Measurements from ENCODE around the gene TBC1D1. TPM values are rescaled to one million over a fixed set of nuclear protein-coding genes. Genes with fewer than 3 reads are reported as not detected.

Gene TBC1D1
- total and polyA plus RNA-seq, 5 donors from 2014 or later: 12.3 to 48.2 (median 19.4) TPM

DNA sequence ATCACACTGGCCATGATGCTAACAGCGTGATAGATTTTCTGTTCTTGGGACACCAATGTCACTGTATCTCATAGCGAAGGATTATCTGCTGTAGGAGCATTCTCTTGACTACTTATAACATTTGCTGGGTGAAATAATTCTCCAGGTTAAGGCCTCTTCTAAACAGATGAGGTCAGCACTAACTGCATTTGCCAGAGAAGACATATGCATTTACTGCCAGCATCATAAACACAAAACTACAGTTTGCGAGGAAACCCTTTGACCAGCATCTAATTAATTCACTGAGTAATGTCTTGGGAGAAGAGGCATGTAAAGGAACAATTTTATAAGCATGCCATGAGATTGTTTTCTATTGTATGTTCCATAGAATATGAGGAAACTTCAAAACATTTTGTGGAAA is 13.9 kb downstream of the TBC1D1 start:
- Mint-ChIP-seq H3K27me3 (no peaks in the 10 kb centered on the region), H3K4me1 (peaks cover 16 to 65% (median 32%) of the 10 kb centered on the region in 4 donors), H3K4me3 (no peak overlapping the region), H3K27ac (no peak overlapping the region), H3K9me3 (no peaks in the 10 kb centered on the region), H3K36me3 (peaks cover 50% of the 10 kb centered on the region)
- no peak overlapping the region for H3K4me3 ChIP-seq (ENCODE audit: low read depth, low read length)
- no peak overlapping the region for H3K27ac ChIP-seq (ENCODE audit: insufficient read depth, low read length, poor library complexity, severe bottlenecking)
- H3K4me1 ChIP-seq (ENCODE audit: control insufficient read depth, insufficient read depth, low read length, poor library complexity, severe bottlenecking): peaks cover 4% of the 10 kb centered on the region
- no peaks in the 10 kb centered on the region for H3K27me3 ChIP-seq (ENCODE audit: control insufficient read depth, insufficient read depth, low read length)
- no peaks in the 10 kb centered on the region for H3K9me3 ChIP-seq (ENCODE audit: control insufficient read depth in 2 of 2, low read length in 2 of 2)
- ATAC-seq (ENCODE audit: low read depth in 2 of 2): no peak
- peaks cover 36% of the 10 kb centered on the region for H3K36me3 ChIP-seq (ENCODE audit: control insufficient read depth, insufficient read depth, low read length)
- no peak for DNase-seq

DNA sequence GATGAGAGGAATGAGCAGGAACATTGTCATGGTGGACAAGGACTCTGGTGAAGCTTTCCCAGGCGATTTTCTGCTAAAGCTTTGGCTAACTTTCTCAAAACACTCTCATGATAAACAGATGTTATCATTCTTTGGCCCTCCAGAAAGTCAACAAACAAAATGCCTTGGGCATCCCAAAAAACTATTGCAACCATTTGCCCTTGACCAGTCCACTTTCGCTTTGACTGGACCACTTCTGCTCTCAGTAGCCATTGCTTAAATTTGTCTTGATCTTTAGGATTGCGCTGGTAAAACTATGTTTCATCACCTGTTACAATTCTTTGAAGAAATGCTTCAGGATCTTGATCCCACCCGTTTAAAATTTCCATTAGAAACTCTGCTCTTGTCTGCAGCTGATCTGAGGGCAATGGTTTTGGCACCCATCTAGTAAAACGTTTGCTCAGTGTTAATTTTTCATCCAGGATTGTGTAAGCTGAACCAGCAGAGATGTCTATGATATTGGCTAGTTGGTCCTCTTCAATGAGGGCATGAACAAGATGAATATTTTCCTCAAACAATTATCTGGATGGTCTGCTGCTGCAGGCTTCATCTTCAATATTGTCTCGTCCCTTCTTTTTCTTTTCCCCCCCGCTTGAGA is 14.8 kb downstream of the TBC1D1 start:
- peaks cover 36% of the 10 kb centered on the region for H3K36me3 ChIP-seq (ENCODE audit: control insufficient read depth, insufficient read depth, low read length)
- H3K4me3 ChIP-seq (ENCODE audit: low read depth, low read length): no peak overlapping the region
- no peaks in the 10 kb centered on the region for H3K9me3 ChIP-seq (ENCODE audit: control insufficient read depth in 2 of 2, low read length in 2 of 2)
- H3K27ac ChIP-seq (ENCODE audit: insufficient read depth, low read length, poor library complexity, severe bottlenecking): no peak overlapping the region
- H3K4me3 Mint-ChIP-seq: no peak overlapping the region
- no peaks in the 10 kb centered on the region for H3K27me3 Mint-ChIP-seq
- peaks cover 4% of the 10 kb centered on the region for H3K4me1 ChIP-seq (ENCODE audit: control insufficient read depth, insufficient read depth, low read length, poor library complexity, severe bottlenecking)
- no peak for DNase-seq
- no peaks in the 10 kb centered on the region for H3K9me3 Mint-ChIP-seq
- H3K4me1 Mint-ChIP-seq: peaks cover 16 to 58% (median 29%) of the 10 kb centered on the region in 4 donors
- peaks cover 44% of the 10 kb centered on the region for H3K36me3 Mint-ChIP-seq
- H3K27ac Mint-ChIP-seq: peak overlapping the region in 2 of 3 donors; percentile 16 to 53
- no peak for ATAC-seq (ENCODE audit: low read depth in 2 of 2)
- H3K27me3 ChIP-seq (ENCODE audit: control insufficient read depth, insufficient read depth, low read length): no peaks in the 10 kb centered on the region

DNA sequence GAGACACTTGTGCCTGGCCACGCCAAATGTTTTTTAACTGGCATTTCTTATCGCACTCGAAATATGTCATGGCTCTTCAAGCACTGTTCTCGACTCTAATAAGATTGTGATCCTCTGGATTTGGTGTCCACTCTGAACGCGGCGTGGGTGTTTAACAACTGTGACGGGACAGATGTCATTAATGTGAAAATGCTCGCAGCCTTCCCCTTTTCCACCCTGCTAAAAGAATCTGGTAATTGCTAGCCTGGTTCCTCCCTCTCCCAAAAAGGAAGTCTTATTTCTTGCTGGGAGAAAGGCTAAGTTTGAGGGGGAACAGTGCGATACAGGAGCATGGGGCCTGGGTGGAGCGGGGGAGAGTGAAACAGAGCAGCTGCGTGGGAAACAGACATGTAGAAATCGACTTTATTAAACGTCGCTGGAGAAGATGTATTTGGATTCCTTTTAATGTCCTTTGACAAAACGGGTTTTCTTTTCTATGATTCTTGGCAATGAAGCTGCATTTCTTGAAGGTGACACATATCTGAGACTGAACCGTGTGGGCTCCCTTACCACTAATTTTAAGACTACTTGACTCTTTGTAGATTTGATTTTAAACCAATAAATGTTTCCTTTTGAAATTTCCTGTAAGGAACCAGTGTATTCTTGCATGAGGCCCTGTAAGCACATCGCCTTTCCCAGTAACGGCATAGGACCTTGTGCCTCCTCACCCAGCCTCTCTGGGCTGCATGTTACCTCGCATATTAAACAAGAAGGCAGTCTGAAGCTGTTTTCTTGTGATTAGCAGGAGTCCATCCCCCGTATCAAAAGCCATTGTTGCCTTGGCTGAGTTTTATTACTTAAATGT is 17.8 kb downstream of the TBC1D1 start:
- H3K27ac Mint-ChIP-seq: no peak overlapping the region
- DNase-seq: no peak
- Histone ChIP-seq H3K4me3 (ENCODE audit: low read depth, low read length) (no peak overlapping the region), H3K36me3 (ENCODE audit: control insufficient read depth, insufficient read depth, low read length) (peaks cover 16% of the 10 kb centered on the region), H3K27ac (ENCODE audit: insufficient read depth, low read length, poor library complexity, severe bottlenecking) (no peak overlapping the region), H3K27me3 (ENCODE audit: control insufficient read depth, insufficient read depth, low read length) (no peaks in the 10 kb centered on the region), H3K4me1 (ENCODE audit: control insufficient read depth, insufficient read depth, low read length, poor library complexity, severe bottlenecking) (no peaks in the 10 kb centered on the region), H3K9me3 (ENCODE audit: control insufficient read depth in 2 of 2, low read length in 2 of 2) (no peaks in the 10 kb centered on the region)
- no peaks in the 10 kb centered on the region for H3K27me3 Mint-ChIP-seq
- H3K9me3 Mint-ChIP-seq: no peaks in the 10 kb centered on the region
- peaks cover 11 to 50% (median 30%) of the 10 kb centered on the region in 4 donors for H3K4me1 Mint-ChIP-seq
- H3K4me3 Mint-ChIP-seq: no peak overlapping the region
- peaks cover 32% of the 10 kb centered on the region for H3K36me3 Mint-ChIP-seq
- no peak for ATAC-seq (ENCODE audit: low read depth in 2 of 2)

DNA sequence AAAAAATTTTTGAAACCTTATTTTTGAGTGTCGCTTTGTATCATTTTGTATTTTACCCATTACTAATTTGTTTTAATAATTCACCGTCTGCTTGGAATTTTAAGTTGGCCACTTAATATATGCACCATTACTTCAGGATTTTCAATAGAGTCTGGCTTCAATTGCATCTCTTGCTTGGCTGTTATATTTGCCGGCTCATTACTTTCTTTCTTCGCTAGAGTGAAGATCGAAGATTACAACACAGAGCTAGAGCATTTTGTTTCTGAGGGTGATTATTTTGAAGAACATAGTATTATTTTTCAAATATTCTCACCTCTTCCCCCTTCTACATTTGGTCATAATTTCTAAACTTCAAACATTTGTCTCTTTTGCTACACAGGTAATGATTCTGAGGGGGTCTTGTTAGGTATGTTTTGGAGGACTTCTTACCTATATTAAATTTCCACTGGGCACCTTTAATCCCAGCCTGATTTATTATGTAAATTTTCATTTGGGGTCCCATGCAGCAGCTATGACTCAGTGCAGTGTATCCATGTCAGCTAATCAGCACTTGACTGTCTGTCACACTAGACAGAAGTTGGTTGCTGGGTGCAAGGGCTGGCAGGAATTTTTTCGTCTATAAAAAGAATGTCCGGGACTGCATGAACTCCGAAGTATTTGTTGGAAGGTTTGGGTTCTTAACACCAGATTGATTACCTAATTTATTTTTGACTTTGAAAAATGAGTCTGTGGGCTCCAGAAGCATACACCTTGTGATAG is 18.6 kb downstream of the TBC1D1 start:
- H3K4me1 Mint-ChIP-seq: peaks cover 11 to 47% (median 30%) of the 10 kb centered on the region in 4 donors

GRCh38 chr4:37910091-37910486 is 19.2 kb downstream of the TBC1D1 start:
- ATAC-seq (ENCODE audit: low read depth in 2 of 2) (no peak), DNase-seq (no peak)
- no peaks in the 10 kb centered on the region for H3K9me3 Mint-ChIP-seq
- H3K9me3 ChIP-seq (ENCODE audit: control insufficient read depth in 2 of 2, low read length in 2 of 2): no peaks in the 10 kb centered on the region
- no peak overlapping the region for H3K27ac Mint-ChIP-seq
- no peaks in the 10 kb centered on the region for H3K27me3 ChIP-seq (ENCODE audit: control insufficient read depth, insufficient read depth, low read length)
- H3K27ac ChIP-seq (ENCODE audit: insufficient read depth, low read length, poor library complexity, severe bottlenecking): no peak overlapping the region
- no peaks in the 10 kb centered on the region for H3K27me3 Mint-ChIP-seq
- no peak overlapping the region for H3K4me3 Mint-ChIP-seq
- H3K4me1 Mint-ChIP-seq: peaks cover 11 to 43% (median 28%) of the 10 kb centered on the region in 4 donors
- no peaks in the 10 kb centered on the region for H3K4me1 ChIP-seq (ENCODE audit: control insufficient read depth, insufficient read depth, low read length, poor library complexity, severe bottlenecking)
- peaks cover 10% of the 10 kb centered on the region for H3K36me3 ChIP-seq (ENCODE audit: control insufficient read depth, insufficient read depth, low read length)
- peaks cover 28% of the 10 kb centered on the region for H3K36me3 Mint-ChIP-seq
- no peak overlapping the region for H3K4me3 ChIP-seq (ENCODE audit: low read depth, low read length)

More for the DNA sequence above, 18.6 kb downstream of the TBC1D1 start:
- Histone ChIP-seq H3K9me3 (ENCODE audit: control insufficient read depth in 2 of 2, low read length in 2 of 2) (no peaks in the 10 kb centered on the region), H3K36me3 (ENCODE audit: control insufficient read depth, insufficient read depth, low read length) (peaks cover 8% of the 10 kb centered on the region), H3K4me1 (ENCODE audit: control insufficient read depth, insufficient read depth, low read length, poor library complexity, severe bottlenecking) (no peaks in the 10 kb centered on the region), H3K27ac (ENCODE audit: insufficient read depth, low read length, poor library complexity, severe bottlenecking) (no peak overlapping the region), H3K27me3 (ENCODE audit: control insufficient read depth, insufficient read depth, low read length) (no peaks in the 10 kb centered on the region), H3K4me3 (ENCODE audit: low read depth, low read length) (no peak overlapping the region)
- ATAC-seq (ENCODE audit: low read depth in 2 of 2) (no peak), DNase-seq (no peak)
- no peaks in the 10 kb centered on the region for H3K27me3 Mint-ChIP-seq
- H3K9me3 Mint-ChIP-seq: no peaks in the 10 kb centered on the region
- H3K27ac Mint-ChIP-seq: no peak overlapping the region
- no peak overlapping the region for H3K4me3 Mint-ChIP-seq
- H3K36me3 Mint-ChIP-seq: peaks cover 31% of the 10 kb centered on the region

DNA sequence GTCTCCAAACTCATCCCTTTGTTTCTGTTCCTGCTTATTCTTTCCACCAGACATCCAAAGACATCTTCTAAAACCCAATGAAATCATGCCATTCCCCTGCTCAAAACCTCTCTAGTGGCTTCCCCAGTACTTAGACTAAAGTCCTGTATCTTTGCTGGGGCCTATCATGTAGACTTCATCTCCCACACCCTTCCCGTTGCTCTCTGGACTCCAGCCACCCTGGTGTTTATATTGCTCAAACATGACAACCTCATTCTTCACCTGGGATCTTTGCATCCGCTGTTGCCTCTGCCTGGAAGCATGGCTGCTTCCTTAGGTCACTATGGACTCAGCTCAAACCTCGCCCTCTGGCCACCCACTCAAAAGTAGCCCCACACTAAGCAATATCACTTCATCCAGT is 23.7 kb downstream of the TBC1D1 start:
- Histone ChIP-seq H3K27me3 (ENCODE audit: control insufficient read depth, insufficient read depth, low read length) (no peaks in the 10 kb centered on the region), H3K4me3 (ENCODE audit: low read depth, low read length) (no peak overlapping the region), H3K27ac (ENCODE audit: insufficient read depth, low read length, poor library complexity, severe bottlenecking) (no peak overlapping the region), H3K36me3 (ENCODE audit: control insufficient read depth, insufficient read depth, low read length) (peaks cover 8% of the 10 kb centered on the region), H3K4me1 (ENCODE audit: control insufficient read depth, insufficient read depth, low read length, poor library complexity, severe bottlenecking) (no peaks in the 10 kb centered on the region), H3K9me3 (ENCODE audit: control insufficient read depth in 2 of 2, low read length in 2 of 2) (no peaks in the 10 kb centered on the region)
- Mint-ChIP-seq H3K27ac (no peak overlapping the region), H3K4me3 (no peak overlapping the region), H3K9me3 (no peaks in the 10 kb centered on the region), H3K36me3 (peaks cover 16% of the 10 kb centered on the region), H3K27me3 (no peaks in the 10 kb centered on the region), H3K4me1 (peaks cover 4 to 29% (median 14%) of the 10 kb centered on the region in 4 donors)
- no peak for ATAC-seq (ENCODE audit: low read depth in 2 of 2)
- DNase-seq: no peak

- DNase-seq (no peak), ATAC-seq (ENCODE audit: low read depth in 2 of 2) (no peak)
- H3K36me3 ChIP-seq (ENCODE audit: control insufficient read depth, insufficient read depth, low read length): peaks cover 8% of the 10 kb centered on the region
- no peak overlapping the region for H3K27ac ChIP-seq (ENCODE audit: insufficient read depth, low read length, poor library complexity, severe bottlenecking)
- no peaks in the 10 kb centered on the region for H3K4me1 ChIP-seq (ENCODE audit: control insufficient read depth, insufficient read depth, low read length, poor library complexity, severe bottlenecking)
- no peak overlapping the region for H3K4me3 ChIP-seq (ENCODE audit: low read depth, low read length)
- H3K9me3 ChIP-seq (ENCODE audit: control insufficient read depth in 2 of 2, low read length in 2 of 2): no peaks in the 10 kb centered on the region
- Mint-ChIP-seq H3K9me3 (no peaks in the 10 kb centered on the region), H3K27ac (peak overlapping the region in 1 of 3 donors; percentile 16), H3K4me1 (peaks cover 11 to 34% (median 20%) of the 10 kb centered on the region in 4 donors), H3K27me3 (no peaks in the 10 kb centered on the region), H3K36me3 (peaks cover 27% of the 10 kb centered on the region), H3K4me3 (no peak overlapping the region)
- no peaks in the 10 kb centered on the region for H3K27me3 ChIP-seq (ENCODE audit: control insufficient read depth, insufficient read depth, low read length)
Observed at GRCh38 chr4:37917388-37917787, 26.5 kb downstream of the TBC1D1 start.
